Thoracic aorta (tissue), 2 donors: Measurements from ENCODE around the gene ATG14. TPM values are rescaled to one million over a fixed set of nuclear protein-coding genes. Genes with fewer than 3 reads are reported as not detected.

Source experiments
- ATAC-seq: fragments of 150-250 bp; one replicate; pipeline ENCODE4 v1.8.0; 2017; ENCODE audit warnings: low read depth; ENCODE audit not compliant: insufficient number of reproducible peaks, low FRiP score
- DNase-seq: peaks from one replicate; pipeline ENCODE4 v3.0.0-alpha.2; 2020; ENCODE audit warnings: low spot score
- H3K27ac ChIP-seq, 2 donors: fragments of 200-600 bp; sonication (generic); 1 replicate in 1 of 2; 2 replicates in 1 of 2; pipeline ENCODE4 v1.5.1; 2016; ENCODE audit warnings: mild to moderate bottlenecking in 2 of 2, moderate library complexity in 2 of 2
- H3K27me3 ChIP-seq: fragments of 200-600 bp; sonication (generic); replicated peaks from 2 replicates; pipeline ENCODE4 v1.6.0; 2016; ENCODE audit warnings: mild to moderate bottlenecking; ENCODE audit not compliant: insufficient read depth
- H3K36me3 ChIP-seq: fragments of 200-600 bp; sonication (generic); one replicate; pipeline ENCODE4 v1.5.1; 2016
- H3K4me1 ChIP-seq, 2 donors: fragments of 200-600 bp; sonication (generic); 1 replicate in 1 of 2; 2 replicates in 1 of 2; pipeline versions ENCODE4 v1.5.1 to v1.6.0; 2016; ENCODE audit warnings: low read depth in 2 of 2, mild to moderate bottlenecking in 1 of 2; ENCODE audit not compliant: control insufficient read depth in 1 of 2
- H3K4me3 ChIP-seq: fragments of 200-600 bp; sonication (generic); 2 replicates; pipeline ENCODE4 v1.5.1; 2016; ENCODE audit warnings: mild to moderate bottlenecking
- H3K9me3 ChIP-seq: fragments of 200-600 bp; sonication (generic); 2 replicates; pipeline ENCODE4 v1.5.1; 2016
- total RNA-seq, 2 donors: library from RNA; depleted of rRNA; stranded (reverse); fragments of >200 nt; gene quantifications; one replicate each; pipeline versions ENCODE4 v1.1.0 to v1.2.3, GENCODE V29; 2016
- TF ChIP-seq, protein P1 (sequence below): fragments of 200-600 bp; sonication (generic); IDR thresholded peaks from one replicate; pipeline ENCODE4 v1.5.1; 2019; ENCODE audit warnings: antibody characterized with exemption

Gene ATG14
- total RNA-seq, 2 donors from 2014 or later: 19.5 to 26.0 TPM

GRCh38 chr14:55353686-55354467 lies 57.8 kb downstream of the ATG14 start:
- ATAC-seq (no peak), DNase-seq (no peak)
- Histone ChIP-seq H3K9me3 (no peaks in the 10 kb centered on the region), H3K4me3 (no peak overlapping the region), H3K4me1 (no peaks in the 10 kb centered on the region), H3K36me3 (peaks cover 23% of the 10 kb centered on the region), H3K27ac (no peak overlapping the region), H3K27me3 (no peaks in the 10 kb centered on the region)
- TF ChIP-seq, protein P1, sequence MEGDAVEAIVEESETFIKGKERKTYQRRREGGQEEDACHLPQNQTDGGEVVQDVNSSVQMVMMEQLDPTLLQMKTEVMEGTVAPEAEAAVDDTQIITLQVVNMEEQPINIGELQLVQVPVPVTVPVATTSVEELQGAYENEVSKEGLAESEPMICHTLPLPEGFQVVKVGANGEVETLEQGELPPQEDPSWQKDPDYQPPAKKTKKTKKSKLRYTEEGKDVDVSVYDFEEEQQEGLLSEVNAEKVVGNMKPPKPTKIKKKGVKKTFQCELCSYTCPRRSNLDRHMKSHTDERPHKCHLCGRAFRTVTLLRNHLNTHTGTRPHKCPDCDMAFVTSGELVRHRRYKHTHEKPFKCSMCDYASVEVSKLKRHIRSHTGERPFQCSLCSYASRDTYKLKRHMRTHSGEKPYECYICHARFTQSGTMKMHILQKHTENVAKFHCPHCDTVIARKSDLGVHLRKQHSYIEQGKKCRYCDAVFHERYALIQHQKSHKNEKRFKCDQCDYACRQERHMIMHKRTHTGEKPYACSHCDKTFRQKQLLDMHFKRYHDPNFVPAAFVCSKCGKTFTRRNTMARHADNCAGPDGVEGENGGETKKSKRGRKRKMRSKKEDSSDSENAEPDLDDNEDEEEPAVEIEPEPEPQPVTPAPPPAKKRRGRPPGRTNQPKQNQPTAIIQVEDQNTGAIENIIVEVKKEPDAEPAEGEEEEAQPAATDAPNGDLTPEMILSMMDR: no peak

- peaks cover 0 to 3% of the 10 kb centered on the region in 2 donors for H3K4me1 ChIP-seq
- DNase-seq (no peak), ATAC-seq (no peak)
- TF ChIP-seq, protein P1: no peak
- no peaks in the 10 kb centered on the region for H3K27me3 ChIP-seq
- H3K27ac ChIP-seq: no peak overlapping the region
- H3K36me3 ChIP-seq: peaks cover 23% of the 10 kb centered on the region
- no peaks in the 10 kb centered on the region for H3K9me3 ChIP-seq
- no peak overlapping the region for H3K4me3 ChIP-seq
Measured at GRCh38 chr14:55352201-55352600, 59.4 kb downstream of the ATG14 start.

DNA sequence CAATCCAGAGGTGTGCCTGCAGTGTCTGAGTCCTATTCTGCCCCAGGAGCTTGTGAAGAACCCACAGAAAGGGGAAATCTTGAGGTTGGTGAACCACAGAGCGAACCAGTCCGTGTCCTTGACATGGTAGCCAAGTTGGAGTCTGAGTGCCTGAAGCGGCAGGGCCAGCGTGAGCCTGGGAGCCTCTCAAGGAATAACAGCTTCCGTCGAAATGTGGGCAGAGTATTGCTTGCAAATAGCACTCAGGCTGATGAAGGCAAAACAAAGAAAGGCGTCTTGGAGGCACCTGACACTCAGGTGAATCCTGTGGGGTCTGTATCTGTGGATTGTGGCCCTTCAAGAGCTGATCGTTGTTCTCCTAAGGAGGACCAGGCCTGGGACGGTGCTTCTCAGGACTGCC lies 60.5 kb downstream of the ATG14 start:
- Histone ChIP-seq H3K4me3 (no peak overlapping the region), H3K27me3 (no peaks in the 10 kb centered on the region), H3K9me3 (no peaks in the 10 kb centered on the region), H3K36me3 (peaks cover 23% of the 10 kb centered on the region), H3K4me1 (peaks cover 0 to 3% of the 10 kb centered on the region in 2 donors), H3K27ac (no peak overlapping the region)
- TF ChIP-seq, protein P1: no peak
- ATAC-seq (no peak), DNase-seq (no peak)

DNA sequence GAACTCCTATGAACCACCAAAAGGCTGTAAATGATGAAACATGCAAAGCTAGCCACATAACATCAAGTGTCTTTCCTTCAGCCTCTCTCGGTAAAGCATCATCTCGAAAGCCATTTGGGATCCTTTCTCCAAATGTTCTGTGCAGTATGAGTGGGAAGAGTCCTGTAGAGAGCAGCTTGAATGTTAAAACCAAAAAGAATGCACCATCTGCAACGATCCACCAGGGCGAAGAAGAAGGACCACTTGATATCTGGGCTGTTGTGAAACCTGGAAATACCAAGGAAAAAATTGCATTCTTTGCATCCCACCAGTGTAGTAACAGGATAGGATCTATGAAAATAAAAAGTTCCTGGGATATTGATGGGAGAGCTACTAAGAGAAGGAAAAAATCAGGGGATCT lies 61.2 kb downstream of the ATG14 start:
- Histone ChIP-seq H3K9me3 (no peaks in the 10 kb centered on the region), H3K4me3 (no peak overlapping the region), H3K27me3 (no peaks in the 10 kb centered on the region), H3K4me1 (peaks cover 0 to 3% of the 10 kb centered on the region in 2 donors), H3K36me3 (peaks cover 23% of the 10 kb centered on the region), H3K27ac (no peak overlapping the region)
- ATAC-seq (no peak), DNase-seq (no peak)
- TF ChIP-seq, protein P1: no peak

- Histone ChIP-seq H3K4me3 (no peak overlapping the region), H3K27me3 (no peaks in the 10 kb centered on the region), H3K27ac (no peak overlapping the region), H3K9me3 (no peaks in the 10 kb centered on the region), H3K4me1 (peaks cover 0 to 3% of the 10 kb centered on the region in 2 donors), H3K36me3 (peaks cover 19% of the 10 kb centered on the region)
- ATAC-seq (no peak), DNase-seq (no peak)
- TF ChIP-seq, protein P1: no peak
Measured at GRCh38 chr14:55349565-55349964, 62.1 kb downstream of the ATG14 start.
